ENCODE data around the gene IGFBPL1. TPM values are rescaled to one million over a fixed set of nuclear protein-coding genes. Genes with fewer than 3 reads are reported as not detected.

Gene IGFBPL1
- total RNA-seq, 1 experiment from 2014 or later = not detected

GRCh38 chr9:38388283-38389223, 35.7 kb downstream of the IGFBPL1 start:
- Histone ChIP-seq H3F3A (ENCODE audit: insufficient read depth, low read depth) (no peaks in the 10 kb centered on the region), H3K27me3 (ENCODE audit: insufficient read depth, low read depth) (no peaks in the 10 kb centered on the region), H2AFZ (no peak overlapping the region), H3K4me1 (replicated peaks; ENCODE audit: insufficient read depth) (peaks cover 4% of the 10 kb centered on the region; the same call in 1 of the 2 replicates), H3K79me2 (ENCODE audit: low read depth) (peaks cover 8% of the 10 kb centered on the region), H3K9me2 (ENCODE audit: insufficient read depth) (no peaks in the 10 kb centered on the region), H3K9me3 (ENCODE audit: insufficient read depth, low read depth) (no peaks in the 10 kb centered on the region), H4K20me1 (ENCODE audit: insufficient read depth) (no peaks in the 10 kb centered on the region), H3K36me3 (ENCODE audit: low read depth) (no peaks in the 10 kb centered on the region), H3K4me3 (no peak overlapping the region), H3K27ac (no peak overlapping the region), H3K4me2 (no peak overlapping the region)
- ChIA-PET POLR2A (ENCODE audit: unreplicated experiment) (no interaction called here), CTCF (no interaction called here)
- no peak for TF ChIP-seq EZH2 (IDR thresholded peaks at IDR 0.05; ENCODE audit: low read depth)
- TF ChIP-seq, protein P1, sequence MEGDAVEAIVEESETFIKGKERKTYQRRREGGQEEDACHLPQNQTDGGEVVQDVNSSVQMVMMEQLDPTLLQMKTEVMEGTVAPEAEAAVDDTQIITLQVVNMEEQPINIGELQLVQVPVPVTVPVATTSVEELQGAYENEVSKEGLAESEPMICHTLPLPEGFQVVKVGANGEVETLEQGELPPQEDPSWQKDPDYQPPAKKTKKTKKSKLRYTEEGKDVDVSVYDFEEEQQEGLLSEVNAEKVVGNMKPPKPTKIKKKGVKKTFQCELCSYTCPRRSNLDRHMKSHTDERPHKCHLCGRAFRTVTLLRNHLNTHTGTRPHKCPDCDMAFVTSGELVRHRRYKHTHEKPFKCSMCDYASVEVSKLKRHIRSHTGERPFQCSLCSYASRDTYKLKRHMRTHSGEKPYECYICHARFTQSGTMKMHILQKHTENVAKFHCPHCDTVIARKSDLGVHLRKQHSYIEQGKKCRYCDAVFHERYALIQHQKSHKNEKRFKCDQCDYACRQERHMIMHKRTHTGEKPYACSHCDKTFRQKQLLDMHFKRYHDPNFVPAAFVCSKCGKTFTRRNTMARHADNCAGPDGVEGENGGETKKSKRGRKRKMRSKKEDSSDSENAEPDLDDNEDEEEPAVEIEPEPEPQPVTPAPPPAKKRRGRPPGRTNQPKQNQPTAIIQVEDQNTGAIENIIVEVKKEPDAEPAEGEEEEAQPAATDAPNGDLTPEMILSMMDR (conservative IDR thresholded peaks at IDR 0.05) = no peak
- intact Hi-C loops (cut with micrococcal nuclease; ENCODE audit: unreplicated experiment) = no loop called here
- DNase-seq = no peak
- BruUV-seq (replicated peaks) = no TSS peak

GRCh38 chr9:38387751-38388150, 36.5 kb downstream of the IGFBPL1 start:
- no peaks in the 10 kb centered on the region for H3K27me3 ChIP-seq (ENCODE audit: insufficient read depth, low read depth)
- H3K79me2 ChIP-seq (ENCODE audit: low read depth) = 0 out of 2 replicates have a peak, but pooled peaks cover under 1% of the 10 kb centered on the region
- TF ChIP-seq EZH2 (IDR thresholded peaks at IDR 0.05; ENCODE audit: low read depth) = no peak
- TF ChIP-seq, protein P1 (conservative IDR thresholded peaks at IDR 0.05) = no peak
- no peaks in the 10 kb centered on the region for H3K9me2 ChIP-seq (ENCODE audit: insufficient read depth)
- no peaks in the 10 kb centered on the region for H3F3A ChIP-seq (ENCODE audit: insufficient read depth, low read depth)
- BruUV-seq (replicated peaks) = no TSS peak
- no peaks in the 10 kb centered on the region for H3K9me3 ChIP-seq (ENCODE audit: insufficient read depth, low read depth)
- CTCF ChIA-PET = no interaction called here
- H3K36me3 ChIP-seq (ENCODE audit: low read depth) = no peaks in the 10 kb centered on the region
- peaks cover 12% of the 10 kb centered on the region for H3K4me1 ChIP-seq (replicated peaks; ENCODE audit: insufficient read depth)
- no peak for DNase-seq
- intact Hi-C loops (cut with micrococcal nuclease; ENCODE audit: unreplicated experiment) = no loop called here
- no peak overlapping the region for H3K4me2 ChIP-seq
- H2AFZ ChIP-seq = no peak overlapping the region
- no peak overlapping the region for H3K27ac ChIP-seq
- POLR2A ChIA-PET (ENCODE audit: unreplicated experiment) = no interaction called here
- H3K4me3 ChIP-seq = no peak overlapping the region
- H4K20me1 ChIP-seq (ENCODE audit: insufficient read depth) = no peaks in the 10 kb centered on the region

DNA sequence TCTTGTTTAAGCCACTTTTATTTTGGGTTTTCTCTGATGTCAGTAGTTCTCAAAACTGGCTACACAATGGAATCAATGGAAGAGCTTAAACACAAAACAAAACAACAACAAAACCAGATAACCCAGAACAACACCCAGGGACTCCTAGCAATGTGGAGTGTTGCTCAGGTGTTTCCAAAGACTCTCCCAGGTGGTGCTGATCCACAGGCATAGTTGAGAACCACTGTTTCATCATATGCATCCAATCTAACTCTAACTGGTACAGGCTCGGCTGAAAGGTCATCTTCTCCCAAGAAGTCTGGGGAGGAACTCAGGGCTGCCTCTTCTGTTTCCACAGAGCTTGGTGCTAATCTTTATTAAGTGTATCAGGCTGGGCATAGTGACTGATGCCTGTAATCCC, 37.2 kb downstream of the IGFBPL1 start:
- H3K27me3 ChIP-seq (ENCODE audit: insufficient read depth, low read depth) = no peaks in the 10 kb centered on the region
- H3K79me2 ChIP-seq (ENCODE audit: low read depth) = no peaks in the 10 kb centered on the region
- H3K4me1 ChIP-seq (replicated peaks; ENCODE audit: insufficient read depth) = peaks cover 17% of the 10 kb centered on the region
- H4K20me1 ChIP-seq (ENCODE audit: insufficient read depth) = no peaks in the 10 kb centered on the region
- CTCF ChIA-PET = no interaction called here
- TF ChIP-seq, protein P1 (conservative IDR thresholded peaks at IDR 0.05) = no peak
- no peak for TF ChIP-seq EZH2 (IDR thresholded peaks at IDR 0.05; ENCODE audit: low read depth)
- no peaks in the 10 kb centered on the region for H3K36me3 ChIP-seq (ENCODE audit: low read depth)
- H3F3A ChIP-seq (ENCODE audit: insufficient read depth, low read depth) = no peaks in the 10 kb centered on the region
- H3K9me2 ChIP-seq (ENCODE audit: insufficient read depth) = no peaks in the 10 kb centered on the region
- no peak overlapping the region for H3K4me2 ChIP-seq
- intact Hi-C loops (cut with micrococcal nuclease; ENCODE audit: unreplicated experiment) = no loop called here
- BruUV-seq (replicated peaks) = no TSS peak
- H3K4me3 ChIP-seq = no peak overlapping the region
- H3K27ac ChIP-seq = no peak overlapping the region
- no peaks in the 10 kb centered on the region for H3K9me3 ChIP-seq (ENCODE audit: insufficient read depth, low read depth)
- DNase-seq = no peak
- POLR2A ChIA-PET (ENCODE audit: unreplicated experiment) = no interaction called here
- no peak overlapping the region for H2AFZ ChIP-seq

All from PC-9 (cell line).